Mesenchymal stem cell (in vitro differentiated cells and primary cell): ENCODE measurements around the gene SRSF11.

Experiments
- DNase-seq: peaks from one replicate; pipeline ENCODE4 v3.0.0-alpha.2; 2013
- H2AFZ ChIP-seq: one replicate; pipeline ENCODE4 v1.6.1; 2013; ENCODE audit warnings: low read depth, mild to moderate bottlenecking, control low read depth, inconsistent platforms, low read length, moderate library complexity
- H2AK5ac ChIP-seq: 2 replicates; pipeline ENCODE4 v1.6.1; 2013; ENCODE audit warnings: low read length, moderate library complexity, mild to moderate bottlenecking, inconsistent platforms; ENCODE audit not compliant: severe bottlenecking
- H2BK120ac ChIP-seq: one replicate; pipeline ENCODE4 v1.6.1; 2013; ENCODE audit warnings: low read depth, mild to moderate bottlenecking, inconsistent platforms, low read length, moderate library complexity
- H2BK12ac ChIP-seq, 2 experiments: one replicate each; pipeline ENCODE4 v1.6.1; 2013; ENCODE audit warnings: inconsistent platforms in 2 of 2, low read length in 2 of 2, mild to moderate bottlenecking in 2 of 2, moderate library complexity in 2 of 2, control low read depth in 1 of 2
- H2BK15ac ChIP-seq: one replicate; pipeline ENCODE4 v1.6.1; 2013; ENCODE audit warnings: mild to moderate bottlenecking, low read depth, inconsistent platforms; ENCODE audit not compliant: poor library complexity, severe bottlenecking
- H2BK5ac ChIP-seq: 2 replicates; pipeline ENCODE4 v1.6.1; 2013; ENCODE audit warnings: low read depth, mild to moderate bottlenecking, low read length, control low read depth, inconsistent platforms; ENCODE audit not compliant: poor library complexity, severe bottlenecking
- H3K14ac ChIP-seq, 2 experiments: one replicate each; pipeline ENCODE4 v1.6.1; 2013; ENCODE audit warnings: inconsistent platforms in 2 of 2, low read length in 2 of 2, control low read depth in 1 of 2, mild to moderate bottlenecking in 1 of 2, moderate library complexity in 1 of 2
- H3K18ac ChIP-seq, 2 experiments: one replicate each; pipeline ENCODE4 v1.6.1; 2013; ENCODE audit warnings: inconsistent platforms in 2 of 2, low read length in 2 of 2, control low read depth in 1 of 2, low read depth in 1 of 2, mild to moderate bottlenecking in 1 of 2
- H3K23ac ChIP-seq, 2 experiments: one replicate each; pipeline ENCODE4 v1.6.1; 2013; ENCODE audit warnings: inconsistent platforms in 2 of 2, low read length in 2 of 2, mild to moderate bottlenecking in 2 of 2, moderate library complexity in 2 of 2, control low read depth in 1 of 2
- H3K27ac ChIP-seq: 2 replicates; pipeline ENCODE4 v1.5.1; 2013; ENCODE audit warnings: mild to moderate bottlenecking, moderate library complexity, low read length, control low read depth, inconsistent platforms; ENCODE audit not compliant: poor library complexity, severe bottlenecking
- H3K27me3 ChIP-seq, 2 experiments: 2 replicates each; pipeline versions ENCODE4 v1.6.1 to v1.7.0; 2013; ENCODE audit warnings: low read length in 2 of 2, mild to moderate bottlenecking in 2 of 2, moderate library complexity in 2 of 2, control low read depth in 1 of 2, inconsistent platforms in 1 of 2; ENCODE audit not compliant: control insufficient read depth in 1 of 2, insufficient read depth in 1 of 2
- H3K36me3 ChIP-seq, 2 experiments: 2 replicates each; pipeline versions ENCODE4 v1.6.1 to v1.7.0; 2013; ENCODE audit warnings: low read length in 2 of 2, control low read depth in 1 of 2, inconsistent platforms in 1 of 2, low read depth in 1 of 2, mild to moderate bottlenecking in 1 of 2; ENCODE audit not compliant: insufficient read depth in 2 of 2, control insufficient read depth in 1 of 2
- H3K4ac ChIP-seq, 2 experiments: one replicate each; pipeline ENCODE4 v1.6.1; 2013; ENCODE audit warnings: inconsistent platforms in 2 of 2, low read length in 2 of 2, mild to moderate bottlenecking in 2 of 2, moderate library complexity in 2 of 2, control low read depth in 1 of 2, low read depth in 1 of 2
- H3K4me1 ChIP-seq: 2 replicates; pipeline ENCODE4 v1.6.1; 2013; ENCODE audit warnings: low read depth, low read length, control low read depth; ENCODE audit not compliant: control insufficient read depth, insufficient read depth
- H3K4me2 ChIP-seq: 2 replicates; pipeline ENCODE4 v1.6.1; 2013; ENCODE audit warnings: low read length, mild to moderate bottlenecking, inconsistent platforms; ENCODE audit not compliant: poor library complexity, severe bottlenecking
- H3K4me3 ChIP-seq, 2 experiments: 2 replicates each; pipeline versions ENCODE4 v1.5.1 to v1.7.0; 2013; ENCODE audit warnings: low read length in 2 of 2, mild to moderate bottlenecking in 2 of 2, control low read depth in 1 of 2, low read depth in 1 of 2; ENCODE audit not compliant: insufficient read depth in 1 of 2
- H3K79me1 ChIP-seq: replicated peaks from 2 replicates; pipeline ENCODE4 v1.6.1; 2013; ENCODE audit warnings: mild to moderate bottlenecking, control low read depth, low read length, inconsistent platforms; ENCODE audit not compliant: poor library complexity, severe bottlenecking
- H3K9ac ChIP-seq: 2 replicates; pipeline ENCODE4 v1.7.0; 2013; ENCODE audit warnings: mild to moderate bottlenecking, low read length, moderate library complexity
- H3K9me3 ChIP-seq: 2 replicates; pipeline ENCODE4 v1.7.0; 2013; ENCODE audit warnings: mild to moderate bottlenecking, low read length; ENCODE audit not compliant: control insufficient read depth
- H4K8ac ChIP-seq: one replicate; pipeline ENCODE4 v1.6.1; 2013; ENCODE audit warnings: inconsistent platforms, mild to moderate bottlenecking, low read length, moderate library complexity
- H4K91ac ChIP-seq: one replicate; pipeline ENCODE4 v1.6.1; 2013; ENCODE audit warnings: mild to moderate bottlenecking, low read length, inconsistent platforms

SRSF11 gene

DNA sequence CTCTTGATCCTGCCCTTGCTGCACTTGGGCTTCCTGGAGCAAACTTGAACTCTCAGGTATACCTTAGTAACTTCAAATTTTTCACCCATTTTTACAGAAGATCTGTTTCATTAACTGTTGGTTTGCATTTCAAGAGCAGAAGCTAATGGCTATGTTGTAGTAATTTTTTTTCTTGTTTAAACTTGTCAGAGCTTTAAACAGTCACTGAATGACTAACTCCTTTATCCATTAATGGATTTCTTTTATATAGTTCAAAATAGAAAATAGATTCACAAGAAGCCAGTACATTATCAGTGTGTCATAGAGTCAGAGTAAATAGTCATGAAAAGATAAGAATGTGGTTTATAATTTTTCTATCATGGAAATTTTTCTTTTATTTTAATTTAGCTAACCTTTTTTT, 13.6 kb downstream of the SRSF11 start:
- DNase-seq, result no peak
- no peaks in the 10 kb centered on the region for H3K9me3 ChIP-seq
- H3K9ac ChIP-seq, result no peak overlapping the region

GRCh38 chr1:70239940-70240339, 18.8 kb downstream of the SRSF11 start:
- no peak overlapping the region for H3K4me2 ChIP-seq
- H3K4ac ChIP-seq, result no peak overlapping the region
- no peak overlapping the region for H2AFZ ChIP-seq

More for the DNA sequence above, 13.6 kb downstream of the SRSF11 start:
- no peak overlapping the region for H2AFZ ChIP-seq
- no peaks in the 10 kb centered on the region for H3K4me1 ChIP-seq
- H4K8ac ChIP-seq, result no peak overlapping the region
- H2AK5ac ChIP-seq, result no peak overlapping the region
- H3K4ac ChIP-seq, result no peak overlapping the region
- no peak overlapping the region for H3K18ac ChIP-seq
- H2BK120ac ChIP-seq, result no peak overlapping the region
- no peaks in the 10 kb centered on the region for H3K27me3 ChIP-seq
- no peak overlapping the region for H3K4me2 ChIP-seq
- H3K23ac ChIP-seq, result no peak overlapping the region
- no peak overlapping the region for H4K91ac ChIP-seq
- H3K14ac ChIP-seq, result no peak overlapping the region
- no peak overlapping the region for H2BK5ac ChIP-seq
- peaks cover 17 to 100% of the 10 kb centered on the region in 2 experiments for H3K36me3 ChIP-seq
- H2BK15ac ChIP-seq, result no peak overlapping the region
- no peak overlapping the region for H2BK12ac ChIP-seq
- no peak overlapping the region for H3K4me3 ChIP-seq
- H3K79me1 ChIP-seq, result peaks cover 18% of the 10 kb centered on the region
- H3K27ac ChIP-seq, result no peak overlapping the region

DNA sequence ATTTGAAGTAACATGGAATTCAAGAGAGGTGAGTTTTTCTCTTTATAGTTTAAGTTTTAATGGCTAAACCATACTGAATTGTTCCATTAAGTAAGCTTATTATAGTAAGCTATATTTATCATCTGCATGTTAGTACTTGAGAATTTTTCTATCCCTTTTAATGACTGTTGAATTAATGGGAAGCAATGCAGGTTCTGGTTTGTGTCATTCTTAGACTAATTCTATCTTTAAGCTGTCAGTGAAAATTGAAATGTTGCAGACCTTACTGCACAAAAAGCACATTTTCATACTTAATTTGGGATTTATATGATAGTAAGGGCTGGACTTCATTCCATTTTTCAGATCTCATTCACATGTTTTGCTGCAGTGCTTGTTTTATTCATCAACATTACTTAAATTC, 25.9 kb downstream of the SRSF11 start:
- Histone ChIP-seq H2BK120ac (no peak overlapping the region), H2BK15ac (no peak overlapping the region), H4K8ac (no peak overlapping the region), H3K4ac (no peak overlapping the region), H3K4me1 (no peaks in the 10 kb centered on the region), H3K9ac (peak overlapping the region; percentile 15), H3K23ac (no peak overlapping the region), H3K27me3 (no peaks in the 10 kb centered on the region), H3K79me1 (peaks cover 10% of the 10 kb centered on the region), H2AFZ (no peak overlapping the region), H3K18ac (no peak overlapping the region), H3K36me3 (peaks cover 16 to 100% of the 10 kb centered on the region in 2 experiments), H3K4me3 (no peak overlapping the region), H3K4me2 (no peak overlapping the region), H2BK5ac (no peak overlapping the region), H3K27ac (no peak overlapping the region), H2AK5ac (no peak overlapping the region), H3K9me3 (no peaks in the 10 kb centered on the region), H2BK12ac (no peak overlapping the region), H4K91ac (no peak overlapping the region), H3K14ac (no peak overlapping the region)
- no peak for DNase-seq

More at GRCh38 chr1:70239940-70240339, 18.8 kb downstream of the SRSF11 start:
- Histone ChIP-seq H4K8ac (no peak overlapping the region), H2BK12ac (no peak overlapping the region), H2AK5ac (no peak overlapping the region), H2BK120ac (no peak overlapping the region), H3K23ac (no peak overlapping the region), H3K9me3 (no peaks in the 10 kb centered on the region), H3K4me3 (no peak overlapping the region), H4K91ac (no peak overlapping the region), H3K14ac (no peak overlapping the region), H3K9ac (no peak overlapping the region), H3K27me3 (no peaks in the 10 kb centered on the region), H3K4me1 (no peaks in the 10 kb centered on the region), H3K27ac (no peak overlapping the region), H3K18ac (no peak overlapping the region), H3K79me1 (peaks cover 18% of the 10 kb centered on the region), H3K36me3 (peaks cover 30 to 100% of the 10 kb centered on the region in 2 experiments), H2BK5ac (no peak overlapping the region), H2BK15ac (no peak overlapping the region)
- no peak for DNase-seq

GRCh38 chr1:70247768-70248167, 26.6 kb downstream of the SRSF11 start:
- no peak overlapping the region for H2BK120ac ChIP-seq
- H3K23ac ChIP-seq, result no peak overlapping the region
- no peak overlapping the region for H3K14ac ChIP-seq
- H3K27me3 ChIP-seq, result no peaks in the 10 kb centered on the region
- H2BK5ac ChIP-seq, result no peak overlapping the region
- H2BK15ac ChIP-seq, result no peak overlapping the region
- no peak overlapping the region for H4K8ac ChIP-seq
- no peak overlapping the region for H3K27ac ChIP-seq
- no peaks in the 10 kb centered on the region for H3K4me1 ChIP-seq
- H2BK12ac ChIP-seq, result no peak overlapping the region
- H3K4me2 ChIP-seq, result no peak overlapping the region
- no peak overlapping the region for H3K4me3 ChIP-seq
- no peak overlapping the region for H3K4ac ChIP-seq
- DNase-seq, result peak; percentile 10
- peaks cover 10% of the 10 kb centered on the region for H3K79me1 ChIP-seq
- no peak overlapping the region for H2AFZ ChIP-seq
- peak overlapping the region; percentile 15 for H3K9ac ChIP-seq
- H4K91ac ChIP-seq, result no peak overlapping the region
- peaks cover 12 to 100% of the 10 kb centered on the region in 2 experiments for H3K36me3 ChIP-seq
- H3K18ac ChIP-seq, result no peak overlapping the region
- H3K9me3 ChIP-seq, result no peaks in the 10 kb centered on the region
- no peak overlapping the region for H2AK5ac ChIP-seq
